Mammary epithelial cell (primary cell): ENCODE data around the gene RET.

Source experiments
- EZH2 ChIP-seq: IDR thresholded peaks from 2 replicates; pipeline ENCODE4 v1.6.1; 2012; ENCODE audit warnings: low read length, inconsistent platforms, borderline replicate concordance
- TF ChIP-seq, protein P1 (sequence below), 2 donors: IDR thresholded peaks in 1 of 2; conservative IDR thresholded peaks in 1 of 2; 2 replicates each; pipeline ENCODE4 v1.5.1; 2011 to 2012; ENCODE audit warnings: inconsistent platforms in 2 of 2, low read length in 2 of 2, mild to moderate bottlenecking in 2 of 2, control low read depth in 1 of 2, low read depth in 1 of 2; ENCODE audit not compliant: insufficient read depth in 1 of 2; ENCODE audit errors: extremely low read depth in 1 of 2

DNA sequence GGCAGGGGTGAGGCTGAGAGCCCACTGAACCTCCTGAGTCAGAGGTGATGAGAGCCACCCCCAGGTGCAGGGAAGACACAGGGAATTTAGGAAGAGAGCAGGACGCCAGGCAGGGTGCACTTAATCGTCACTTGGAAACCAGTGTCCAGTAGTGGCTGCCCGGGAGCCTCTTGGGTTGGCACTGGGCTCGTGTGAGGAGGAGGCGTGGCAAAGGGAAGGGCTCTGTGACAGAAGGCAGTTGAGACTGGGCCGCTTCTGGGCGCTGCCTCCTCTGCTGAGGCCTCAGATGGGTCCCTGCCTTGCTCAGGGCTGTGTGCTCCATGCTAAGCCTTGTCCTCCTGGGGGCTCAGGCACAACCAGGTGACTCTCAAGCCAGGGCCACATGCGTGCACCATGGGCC is 13.3 kb downstream of the RET start:
- TF ChIP-seq, protein P1, sequence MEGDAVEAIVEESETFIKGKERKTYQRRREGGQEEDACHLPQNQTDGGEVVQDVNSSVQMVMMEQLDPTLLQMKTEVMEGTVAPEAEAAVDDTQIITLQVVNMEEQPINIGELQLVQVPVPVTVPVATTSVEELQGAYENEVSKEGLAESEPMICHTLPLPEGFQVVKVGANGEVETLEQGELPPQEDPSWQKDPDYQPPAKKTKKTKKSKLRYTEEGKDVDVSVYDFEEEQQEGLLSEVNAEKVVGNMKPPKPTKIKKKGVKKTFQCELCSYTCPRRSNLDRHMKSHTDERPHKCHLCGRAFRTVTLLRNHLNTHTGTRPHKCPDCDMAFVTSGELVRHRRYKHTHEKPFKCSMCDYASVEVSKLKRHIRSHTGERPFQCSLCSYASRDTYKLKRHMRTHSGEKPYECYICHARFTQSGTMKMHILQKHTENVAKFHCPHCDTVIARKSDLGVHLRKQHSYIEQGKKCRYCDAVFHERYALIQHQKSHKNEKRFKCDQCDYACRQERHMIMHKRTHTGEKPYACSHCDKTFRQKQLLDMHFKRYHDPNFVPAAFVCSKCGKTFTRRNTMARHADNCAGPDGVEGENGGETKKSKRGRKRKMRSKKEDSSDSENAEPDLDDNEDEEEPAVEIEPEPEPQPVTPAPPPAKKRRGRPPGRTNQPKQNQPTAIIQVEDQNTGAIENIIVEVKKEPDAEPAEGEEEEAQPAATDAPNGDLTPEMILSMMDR (conservative IDR thresholded peaks at IDR 0.05 in 1 of 2, IDR thresholded peaks at IDR 0.05 in 1 of 2; ENCODE audit: extremely low read depth in 1 of 2, insufficient read depth in 1 of 2, low read depth in 1 of 2, low read length in 2 of 2) = no peak
- no peak for TF ChIP-seq EZH2
